ENCODE data around the gene GABRD. TPM values are rescaled to one million over a fixed set of nuclear protein-coding genes. Genes with fewer than 3 reads are reported as not detected.

GABRD gene
- total and polyA plus RNA-seq, 8 donors: 0.09 to 0.61 (median 0.15) TPM; not detected in 3

DNA sequence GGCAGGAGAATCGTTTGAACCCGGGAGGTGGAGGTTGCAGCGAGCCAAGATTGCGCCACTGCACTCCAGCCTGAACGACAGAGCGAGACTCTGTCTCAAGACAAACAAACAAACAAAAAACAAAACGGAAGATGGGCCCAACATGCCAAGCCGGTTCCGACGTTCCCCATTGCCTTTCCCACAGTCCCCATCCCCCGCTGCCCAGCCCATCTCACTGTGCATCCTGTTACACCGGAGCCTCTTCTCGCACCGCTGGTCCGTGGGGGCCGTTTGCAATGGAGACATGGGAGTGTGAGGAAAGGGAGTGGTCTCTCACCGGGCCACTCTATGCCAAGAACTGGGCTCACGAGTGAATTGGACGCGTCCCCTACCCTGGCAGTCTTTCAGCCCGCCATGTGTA is 14.3 kb upstream of the GABRD start:
- ATAC-seq (no peak), DNase-seq (no peak), FAIRE-seq (no peak)
- intact Hi-C loops (cut with DNase I): no loop called here
- H3K27ac ChIP-seq: no peak overlapping the region
- TF ChIP-seq, protein P1, sequence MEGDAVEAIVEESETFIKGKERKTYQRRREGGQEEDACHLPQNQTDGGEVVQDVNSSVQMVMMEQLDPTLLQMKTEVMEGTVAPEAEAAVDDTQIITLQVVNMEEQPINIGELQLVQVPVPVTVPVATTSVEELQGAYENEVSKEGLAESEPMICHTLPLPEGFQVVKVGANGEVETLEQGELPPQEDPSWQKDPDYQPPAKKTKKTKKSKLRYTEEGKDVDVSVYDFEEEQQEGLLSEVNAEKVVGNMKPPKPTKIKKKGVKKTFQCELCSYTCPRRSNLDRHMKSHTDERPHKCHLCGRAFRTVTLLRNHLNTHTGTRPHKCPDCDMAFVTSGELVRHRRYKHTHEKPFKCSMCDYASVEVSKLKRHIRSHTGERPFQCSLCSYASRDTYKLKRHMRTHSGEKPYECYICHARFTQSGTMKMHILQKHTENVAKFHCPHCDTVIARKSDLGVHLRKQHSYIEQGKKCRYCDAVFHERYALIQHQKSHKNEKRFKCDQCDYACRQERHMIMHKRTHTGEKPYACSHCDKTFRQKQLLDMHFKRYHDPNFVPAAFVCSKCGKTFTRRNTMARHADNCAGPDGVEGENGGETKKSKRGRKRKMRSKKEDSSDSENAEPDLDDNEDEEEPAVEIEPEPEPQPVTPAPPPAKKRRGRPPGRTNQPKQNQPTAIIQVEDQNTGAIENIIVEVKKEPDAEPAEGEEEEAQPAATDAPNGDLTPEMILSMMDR (IDR thresholded peaks at IDR 0.05): no peak
- no peak overlapping the region for H3K4me3 ChIP-seq
- H3K36me3 ChIP-seq: no peaks in the 10 kb centered on the region
- WGBS, 2 donors: 71 to 74% methylated on average over 21 of the region's 21 CpGs
- no peaks in the 10 kb centered on the region for H3K9me3 ChIP-seq
- no peaks in the 10 kb centered on the region for H3K4me1 ChIP-seq
- peaks cover 0 to 12% (median 3%) of the 10 kb centered on the region in 4 donors for H3K27me3 ChIP-seq

- WGBS, 2 donors: 65 to 78% methylated on average over 27 of the region's 27 CpGs
- Histone ChIP-seq H3K27ac (no peak overlapping the region), H3K4me1 (no peaks in the 10 kb centered on the region), H3K9me3 (no peaks in the 10 kb centered on the region), H3K4me3 (no peak overlapping the region), H3K27me3 (no peaks in the 10 kb centered on the region), H3K36me3 (no peaks in the 10 kb centered on the region)
- intact Hi-C loops (cut with DNase I): no loop called here
- no peak for ATAC-seq
- no peak for DNase-seq
- FAIRE-seq: no peak
- TF ChIP-seq, protein P1 (IDR thresholded peaks at IDR 0.05): no peak
Measured at GRCh38 chr1:2009101-2010053, 9.8 kb upstream of the GABRD start.

- peak overlapping the region in 1 of 4 donors; percentile 60 for H3K27ac ChIP-seq
- FAIRE-seq (no peak), ATAC-seq (no peak), DNase-seq (no peak)
- intact Hi-C loops (cut with DNase I): no loop called here
- H3K4me1 ChIP-seq: no peaks in the 10 kb centered on the region
- H3K27me3 ChIP-seq: no peaks in the 10 kb centered on the region
- 71 to 73% methylated on average over 15 of the region's 15 CpGs for WGBS, 2 donors
- no peak overlapping the region for H3K4me3 ChIP-seq
- no peaks in the 10 kb centered on the region for H3K36me3 ChIP-seq
- H3K9me3 ChIP-seq: no peaks in the 10 kb centered on the region
- TF ChIP-seq, protein P1 (IDR thresholded peaks at IDR 0.05): no peak
Measured at GRCh38 chr1:2014181-2014580, 5.0 kb upstream of the GABRD start.

- DNase-seq: peak in 2 of 6 donors; percentile 18 to 27
- H3K36me3 ChIP-seq: no peaks in the 10 kb centered on the region
- no peak overlapping the region for H3K4me3 ChIP-seq
- ATAC-seq: peak in 3 of 4 donors; percentile 70 to 83 (median 74)
- H3K27me3 ChIP-seq: peaks cover 0 to 6% (median under 1%) of the 10 kb centered on the region in 4 donors
- TF ChIP-seq, protein P1 (IDR thresholded peaks at IDR 0.05): no peak
- peaks cover 0 to 5% (median 0%) of the 10 kb centered on the region in 3 donors for H3K4me1 ChIP-seq
- H3K9me3 ChIP-seq: no peaks in the 10 kb centered on the region
- intact Hi-C loops (cut with DNase I): no loop called here
- no peak for FAIRE-seq
- WGBS, 2 donors: 33 to 39% methylated on average over 34 of the region's 34 CpGs
- H3K27ac ChIP-seq: peak overlapping the region in 1 of 4 donors; percentile 60
Measured at GRCh38 chr1:2014741-2015735, 4.1 kb upstream of the GABRD start.
